Activated T-helper 9 cell treated with anti-CD3 and anti-CD28 coated beads, Interleukin-2, amount 50 U/mL, for 16 hours (primary cell): ENCODE measurements around the gene SEPHS1.
"Not testable (repeated sequence)": the region's sequence is repeated elsewhere in the genome, so short reads cannot be mapped to it uniquely, and the experiment has no call there.

Source experiments
- DNase-seq: peaks from one replicate; pipeline ENCODE4 v3.0.0-alpha.2; 2020; ENCODE audit warnings: low read depth

SEPHS1 gene

DNA sequence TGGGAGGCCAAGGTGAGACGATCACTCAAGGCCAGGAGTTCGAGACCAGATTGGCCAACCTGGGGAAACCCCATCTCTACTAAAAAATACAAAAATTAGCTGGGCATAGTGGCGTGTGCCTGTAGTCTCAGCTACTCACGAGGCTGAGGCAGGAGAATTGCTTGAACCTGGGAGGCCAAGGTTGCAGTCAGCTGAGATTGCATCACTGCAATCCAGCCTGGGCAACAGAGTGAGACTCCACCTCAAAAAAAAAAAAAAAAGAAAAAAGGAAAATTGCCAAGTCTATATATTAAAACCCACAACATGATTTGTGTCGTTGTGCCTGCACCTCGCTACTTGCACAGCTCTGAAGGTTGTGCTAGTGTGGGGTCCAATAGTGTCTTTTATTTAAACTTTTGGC is 65.7 kb downstream of the SEPHS1 start:
- DNase-seq, result not testable (repeated sequence)

DNA sequence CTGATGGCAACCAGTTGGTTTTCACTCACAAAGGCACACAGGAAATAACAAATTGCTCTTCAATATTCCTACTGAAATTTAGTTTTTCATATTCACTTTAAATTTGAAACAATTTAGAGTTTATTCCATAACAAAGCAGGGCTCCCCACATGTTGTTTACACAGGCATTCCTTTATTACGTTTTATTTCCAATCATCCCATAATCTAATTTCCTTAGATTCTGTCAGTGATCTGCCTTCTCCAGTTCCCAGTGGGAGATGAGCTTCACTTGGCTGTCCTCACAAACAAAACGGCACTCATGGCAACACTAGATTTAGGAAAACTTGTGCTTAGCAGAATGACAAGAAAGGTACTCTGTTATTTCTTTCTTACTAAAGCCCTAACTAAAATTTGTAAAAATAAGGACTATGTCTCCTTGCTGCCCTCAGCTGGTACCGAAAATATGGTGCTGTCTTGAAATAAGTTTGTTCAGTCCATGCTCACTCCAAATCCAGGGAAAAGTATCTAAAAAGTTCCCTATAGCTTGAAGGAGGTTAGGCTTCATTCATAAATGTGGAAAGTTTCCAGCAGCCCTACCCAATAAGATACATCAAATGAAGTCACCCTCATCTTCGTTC is 71.2 kb downstream of the SEPHS1 start:
- no peak for DNase-seq

DNA sequence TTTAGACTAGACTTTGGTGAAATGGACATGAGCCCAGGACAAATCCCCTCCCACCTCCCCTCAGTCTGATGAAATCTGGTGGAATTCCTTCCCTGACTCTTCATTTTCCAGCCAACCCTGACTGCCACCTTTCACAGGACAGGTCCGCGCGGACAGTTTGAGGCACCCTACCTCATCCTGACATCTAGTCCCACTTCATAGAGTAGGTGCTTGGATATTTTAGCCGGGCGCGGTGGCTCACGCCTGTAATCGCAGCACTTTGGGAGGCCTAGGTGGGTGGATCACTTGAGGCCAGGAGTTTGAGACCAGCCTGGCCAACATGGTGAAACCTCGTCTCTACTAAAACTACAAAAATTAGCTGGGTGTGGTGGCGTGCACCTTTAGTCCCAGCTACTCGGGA is 71.9 kb downstream of the SEPHS1 start:
- not testable (repeated sequence) for DNase-seq

DNA sequence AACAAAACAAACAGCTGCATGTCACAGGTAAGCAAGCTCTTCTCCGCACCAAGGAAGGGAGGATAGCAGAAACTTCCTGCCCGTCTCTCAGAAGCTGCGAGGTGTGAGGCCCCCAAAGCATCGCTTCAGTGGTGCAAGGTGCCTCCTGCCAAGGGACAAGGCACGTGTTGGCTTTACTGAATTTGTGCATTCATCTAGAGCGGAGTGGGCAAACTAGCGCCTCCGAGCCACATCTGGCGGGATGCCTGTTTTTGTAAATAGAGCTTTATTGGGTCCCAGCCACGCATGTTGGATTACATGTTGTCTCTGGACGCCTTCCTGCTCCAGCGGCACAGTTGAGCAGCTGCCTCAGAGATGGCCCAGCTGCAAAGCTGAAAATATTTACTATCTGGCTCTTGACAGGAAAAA is 75.9 kb downstream of the SEPHS1 start:
- DNase-seq, result no peak

DNA sequence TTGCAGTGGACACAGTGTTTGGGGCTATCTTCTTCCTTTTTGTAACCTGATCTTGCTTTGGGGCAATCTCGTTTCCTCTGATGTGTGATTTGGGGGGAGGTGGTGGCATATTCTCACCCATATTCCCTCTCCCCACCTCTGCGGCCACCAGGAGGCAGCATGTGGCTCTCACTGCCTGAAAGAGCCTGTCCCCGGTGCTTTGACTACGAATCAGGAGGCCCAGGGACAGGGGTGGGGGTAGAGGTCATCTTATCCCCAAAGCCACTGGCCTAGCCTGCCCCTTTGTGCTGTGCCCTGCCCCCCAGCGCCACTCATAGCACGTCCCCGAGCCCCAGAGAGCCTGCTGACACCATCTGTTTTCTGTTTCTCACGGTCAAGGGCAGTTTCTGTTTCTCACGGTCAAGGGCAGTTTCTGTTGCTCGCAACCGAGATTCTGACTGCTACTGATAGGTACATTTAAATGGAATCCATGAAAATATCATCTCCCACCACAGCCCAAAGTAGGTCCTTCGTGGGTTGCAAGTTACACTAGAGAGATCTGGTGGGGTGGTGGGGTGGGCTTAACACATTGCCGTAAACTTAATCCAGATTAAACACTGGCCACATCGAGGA is 76.4 kb downstream of the SEPHS1 start:
- peak; percentile 19 for DNase-seq

DNA sequence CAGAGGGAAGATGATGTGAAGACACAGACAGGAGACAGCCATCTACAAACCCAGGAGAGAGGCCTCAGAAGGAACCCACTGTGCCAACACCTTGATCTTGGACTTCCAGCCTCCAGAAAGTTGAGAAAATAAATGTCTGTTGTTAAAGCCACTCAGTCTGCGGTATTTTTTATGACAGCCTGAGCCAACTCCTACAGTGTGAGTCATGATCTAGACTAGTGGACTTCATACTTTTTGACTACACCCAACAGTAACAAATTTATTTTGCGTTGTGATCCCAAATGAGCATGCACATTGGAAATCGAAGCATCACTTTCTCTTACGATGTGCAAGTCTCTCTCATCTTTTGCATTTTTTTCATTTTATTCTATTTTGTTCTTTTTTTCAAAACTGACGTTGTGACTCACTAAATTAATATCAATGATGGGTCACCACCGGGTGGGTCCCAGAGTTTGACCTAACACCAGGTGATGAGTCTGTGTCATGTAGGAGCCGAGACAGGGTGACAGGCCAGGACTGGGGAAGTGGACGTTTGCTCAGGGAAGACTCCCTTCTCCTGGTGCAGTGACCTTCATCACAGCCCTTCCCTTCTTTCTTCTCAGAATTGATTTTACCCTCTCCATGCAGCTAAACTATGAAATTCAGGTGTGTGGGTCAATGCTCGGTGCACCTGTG is 77.1 kb downstream of the SEPHS1 start:
- DNase-seq, result no peak

DNA sequence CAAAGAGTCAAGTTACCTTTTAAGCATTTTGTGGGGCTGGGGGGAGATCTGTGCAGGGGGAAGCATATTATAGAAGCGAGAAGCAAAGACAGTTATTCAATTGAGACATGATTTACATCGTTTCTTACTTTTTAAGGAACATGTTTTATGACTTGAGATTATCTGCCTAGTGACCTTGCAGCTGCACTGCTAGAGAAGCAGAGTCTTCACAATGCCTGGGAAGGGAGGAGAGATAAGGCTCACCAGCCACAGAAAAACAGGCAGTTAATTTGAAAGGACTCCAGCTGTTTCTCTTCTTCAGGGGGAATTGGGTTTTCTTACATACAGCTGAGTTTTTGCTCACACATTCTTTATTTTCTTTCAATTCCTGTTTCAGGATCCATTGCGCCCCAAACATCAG is 79.3 kb downstream of the SEPHS1 start:
- no peak for DNase-seq

DNA sequence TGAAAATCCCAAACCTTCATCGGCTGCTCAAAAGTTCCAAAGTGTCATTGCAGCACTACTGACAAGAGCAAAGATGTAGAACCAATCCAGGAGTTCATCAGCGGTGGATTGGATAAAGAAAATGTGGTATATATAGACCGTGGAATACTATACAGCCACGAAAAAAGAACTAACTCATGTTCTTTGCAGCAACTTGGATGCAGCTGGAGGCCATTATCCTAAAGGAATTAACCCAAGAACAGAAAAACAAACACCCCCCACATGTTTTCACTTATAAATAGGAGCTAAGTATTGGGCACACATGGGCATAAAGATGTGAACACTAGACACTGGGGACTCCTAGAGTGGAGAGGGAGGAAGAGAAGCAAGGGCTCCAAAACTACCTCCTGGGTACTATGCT is 79.8 kb downstream of the SEPHS1 start:
- DNase-seq, result no peak
